GM18505 (cell line): ENCODE results near the gene CACNA2D2.

Source experiments
- ATAC-seq: cut with Tn5 transposase; IDR thresholded peaks from one replicate; pipeline ENCODE4 v1.9.1; 2021; ENCODE audit not compliant: unreplicated experiment
- POLR2A ChIP-seq: IDR thresholded peaks from 4 replicates; pipeline ENCODE4 v1.6.1; 2011; ENCODE audit warnings: borderline replicate concordance; ENCODE audit not compliant: insufficient read depth, insufficient read length; ENCODE audit errors: extremely low read depth

Gene CACNA2D2

GRCh38 chr3:50502584-50503423 is 630 bp downstream of the CACNA2D2 start:
- no peak for TF ChIP-seq POLR2A
- no peak for ATAC-seq

- TF ChIP-seq POLR2A: no peak
- no peak for ATAC-seq
Measured at GRCh38 chr3:50502225-50502583, 1.2 kb downstream of the CACNA2D2 start.

- ATAC-seq: no peak
- no peak for TF ChIP-seq POLR2A
Measured at GRCh38 chr3:50495609-50496423, 7.6 kb downstream of the CACNA2D2 start.

- no peak for ATAC-seq
- TF ChIP-seq POLR2A: no peak
Measured at GRCh38 chr3:50494126-50494525, 9.3 kb downstream of the CACNA2D2 start.

GRCh38 chr3:50493623-50494022 is 9.8 kb downstream of the CACNA2D2 start:
- TF ChIP-seq POLR2A: no peak
- no peak for ATAC-seq

- TF ChIP-seq POLR2A: no peak
- no peak for ATAC-seq
Measured at GRCh38 chr3:50493086-50493485, 10.3 kb downstream of the CACNA2D2 start.

GRCh38 chr3:50491023-50491422 is 12.4 kb downstream of the CACNA2D2 start:
- no peak for ATAC-seq
- no peak for TF ChIP-seq POLR2A

GRCh38 chr3:50490424-50490823 is 13.0 kb downstream of the CACNA2D2 start:
- no peak for TF ChIP-seq POLR2A
- no peak for ATAC-seq

- no peak for TF ChIP-seq POLR2A
- ATAC-seq: no peak
Measured at GRCh38 chr3:50487181-50487580, 16.3 kb downstream of the CACNA2D2 start.

GRCh38 chr3:50486219-50486888 is 17.1 kb downstream of the CACNA2D2 start:
- no peak for TF ChIP-seq POLR2A

GRCh38 chr3:50484722-50485121 is 18.7 kb downstream of the CACNA2D2 start:
- no peak for ATAC-seq
- TF ChIP-seq POLR2A: no peak

More at GRCh38 chr3:50486219-50486888, 17.1 kb downstream of the CACNA2D2 start:
- no peak for ATAC-seq

GRCh38 chr3:50483374-50483773 is 20.1 kb downstream of the CACNA2D2 start:
- ATAC-seq: no peak
- no peak for TF ChIP-seq POLR2A

- ATAC-seq: no peak
- no peak for TF ChIP-seq POLR2A
Measured at GRCh38 chr3:50481992-50482391, 21.4 kb downstream of the CACNA2D2 start.
